IMR-90 (cell line): Measurements from ENCODE around the gene RCN1. TPM values are rescaled to one million over a fixed set of nuclear protein-coding genes. Genes with fewer than 3 reads are reported as not detected.

ENCODE experiments used
- ATAC-seq: fragments of 200-7000 bp; cut with Tn5 transposase; 2 replicates; pipeline ENCODE4 v1.9.1; 2020; ENCODE audit warnings: low read depth, mild to moderate bottlenecking, moderate library complexity
- BruUV-seq: library from RNA; stranded (reverse); fragments of 400-500 nt; replicated peaks from 2 replicates; lab custom pipeline; 2021; lab: Mats Ljungman, UMichigan
- CTCF ChIA-PET: fragments of 300-600 bp; formaldehyde crosslinking; extraction: SDS; loops from one replicate; lab custom pipeline; 2021; ENCODE audit warnings: antibody characterized with exemption; lab: Yijun Ruan, JAX
- POLR2A ChIA-PET: fragments of 300-600 bp; sonication (Branson Sonifier 250); formaldehyde crosslinking; loops from one replicate; lab custom pipeline; 2022; ENCODE audit warnings: antibody characterized with exemption; ENCODE audit not compliant: unreplicated experiment; lab: Charles Lee
- DNase-seq: peaks from one replicate; pipeline ENCODE4 v3.0.0; 2013
- H2AFZ ChIP-seq: replicated peaks from 2 replicates; pipeline ENCODE3; 2013; ENCODE audit warnings: low read length, mild to moderate bottlenecking; ENCODE audit not compliant: poor library complexity
- H2AK5ac ChIP-seq: 2 replicates; pipeline ENCODE4 v1.6.1; 2013; ENCODE audit warnings: low read depth, low read length, inconsistent platforms
- H2AK9ac ChIP-seq: replicated peaks from 2 replicates; pipeline ENCODE3; 2013; ENCODE audit warnings: mild to moderate bottlenecking, low read depth, low read length, moderate library complexity; ENCODE audit not compliant: poor library complexity
- H2BK120ac ChIP-seq: 2 replicates; pipeline ENCODE4 v1.6.1; 2013; ENCODE audit warnings: low read depth, low read length, inconsistent platforms
- H2BK15ac ChIP-seq: 3 replicates; pipeline ENCODE4 v1.6.1; 2013; ENCODE audit warnings: low read depth, low read length, inconsistent platforms
- H2BK20ac ChIP-seq: 2 replicates; pipeline ENCODE4 v1.6.1; 2013; ENCODE audit warnings: low read depth, mild to moderate bottlenecking, inconsistent platforms, low read length, moderate library complexity
- H2BK5ac ChIP-seq: 2 replicates; pipeline ENCODE4 v1.6.1; 2013; ENCODE audit warnings: mild to moderate bottlenecking, low read depth, low read length, inconsistent platforms; ENCODE audit not compliant: poor library complexity, severe bottlenecking
- H3K14ac ChIP-seq: replicated peaks from 2 replicates; pipeline ENCODE4 v1.6.1; 2013; ENCODE audit warnings: low read depth, low read length, inconsistent platforms
- H3K18ac ChIP-seq: 2 replicates; pipeline ENCODE4 v1.6.1; 2013; ENCODE audit warnings: low read depth, low read length, control low read depth
- H3K23ac ChIP-seq: 2 replicates; pipeline ENCODE4 v1.6.1; 2013; ENCODE audit warnings: low read depth, low read length, inconsistent platforms
- H3K27ac ChIP-seq: 2 replicates; pipeline ENCODE4 v1.5.1; 2013; ENCODE audit warnings: mild to moderate bottlenecking, control low read depth, low read length; ENCODE audit not compliant: insufficient read depth
- H3K27me3 ChIP-seq: 2 replicates; pipeline ENCODE4 v1.6.1; 2013; ENCODE audit warnings: low read length; ENCODE audit not compliant: control insufficient read depth, insufficient read depth
- H3K36me3 ChIP-seq: 2 replicates; pipeline ENCODE4 v1.6.1; 2013; ENCODE audit warnings: low read length, mixed read lengths; ENCODE audit not compliant: control insufficient read depth, insufficient read depth
- H3K4ac ChIP-seq: 2 replicates; pipeline ENCODE4 v1.6.1; 2013; ENCODE audit warnings: low read depth, low read length, inconsistent platforms
- H3K4me1 ChIP-seq: 2 replicates; pipeline ENCODE4 v1.6.1; 2013; ENCODE audit warnings: low read length, mixed read lengths; ENCODE audit not compliant: control insufficient read depth, insufficient read depth
- H3K4me2 ChIP-seq: 2 replicates; pipeline ENCODE4 v1.6.1; 2013; ENCODE audit warnings: low read depth, mild to moderate bottlenecking, control low read depth, low read length, moderate library complexity
- H3K4me3 ChIP-seq: 2 replicates; pipeline ENCODE4 v1.5.1; 2013; ENCODE audit warnings: low read depth, mild to moderate bottlenecking, control low read depth, low read length, moderate library complexity; ENCODE audit not compliant: insufficient read depth
- H3K56ac ChIP-seq: 2 replicates; pipeline ENCODE4 v1.6.1; 2013; ENCODE audit warnings: low read length, inconsistent platforms; ENCODE audit not compliant: insufficient read depth; ENCODE audit errors: extremely low read depth
- H3K79me1 ChIP-seq, 2 experiments: 2 replicates each; pipeline ENCODE4 v1.6.1; 2013; ENCODE audit warnings: low read length in 2 of 2, inconsistent platforms in 1 of 2, low read depth in 1 of 2
- H3K9ac ChIP-seq: 2 replicates; pipeline ENCODE4 v1.6.1; 2013; ENCODE audit warnings: low read depth, low read length, control low read depth
- H3K9me1 ChIP-seq: 2 replicates; pipeline ENCODE4 v1.6.1; 2013; ENCODE audit warnings: low read length, inconsistent platforms; ENCODE audit not compliant: insufficient read depth
- H3K9me3 ChIP-seq: 2 replicates; pipeline ENCODE4 v1.6.1; 2013; ENCODE audit warnings: low read length; ENCODE audit not compliant: control insufficient read depth, insufficient read depth
- H4K20me1 ChIP-seq: 2 replicates; pipeline ENCODE4 v1.6.1; 2013; ENCODE audit warnings: low read length, inconsistent platforms; ENCODE audit not compliant: insufficient read depth
- H4K5ac ChIP-seq: 2 replicates; pipeline ENCODE4 v1.6.1; 2013; ENCODE audit warnings: mild to moderate bottlenecking, low read depth, low read length, control low read depth
- H4K8ac ChIP-seq, 2 experiments: 2 replicates each; pipeline ENCODE4 v1.6.1; 2013; ENCODE audit warnings: low read depth in 2 of 2, low read length in 2 of 2, control low read depth in 1 of 2, inconsistent platforms in 1 of 2
- H4K91ac ChIP-seq: 2 replicates; pipeline ENCODE4 v1.6.1; 2013; ENCODE audit warnings: low read depth, low read length, inconsistent platforms; ENCODE audit not compliant: insufficient read depth
- CHD1 ChIP-seq: IDR thresholded peaks from 2 replicates; pipeline ENCODE4 v1.6.1; 2012; ENCODE audit warnings: low read depth, low read length, improper control_type of control experiment
- WGBS, 2 experiments: methylation state at CpG; one replicate each; pipeline versions ENCODE4 v1.1.5 to v1.1.7; 2013; ENCODE audit warnings: missing lambda C conversion rate in 2 of 2; ENCODE audit not compliant: insufficient read length in 1 of 2; ENCODE audit errors: extremely low coverage in 2 of 2; 5-methylcytosine and 5-hydroxymethylcytosine counted together
- dilution Hi-C: fragments of 300-500 bp; cut with HindIII; formaldehyde crosslinking; loops from one replicate; pipeline ENCODE4 v1.14.3; 2018; ENCODE audit warnings: low sequenced_read_pairs; ENCODE audit not compliant: unreplicated experiment
- in situ Hi-C: fragments of 300-500 bp; cut with MboI; formaldehyde crosslinking; loops from 3 replicates; pipeline ENCODE4 v1.14.3; 2019; ENCODE audit warnings: low sequenced_read_pairs, inconsistent platforms, mixed read lengths
- intact Hi-C: fragments of 100-400 bp; cut with micrococcal nuclease; formaldehyde crosslinking; loops from 2 replicates; pipeline ENCODE4 v1.10.0; 2022
- polyA plus RNA-seq, 3 experiments: library from polyadenylated mRNA; depleted of rRNA; stranded (reverse); fragments of >200 nt; gene quantifications; 2 replicates each; pipeline ENCODE4 v1.2.3, GENCODE V29; 2012; ENCODE audit warnings: low replicate concordance in 1 of 3
- total RNA-seq: library from RNA; depleted of rRNA; stranded (reverse); fragments of >200 nt; gene quantifications from 2 replicates; pipeline ENCODE4 v1.2.3, GENCODE V29; 2012
- TF ChIP-seq, protein P1 (sequence below): fragments of 150-350 bp; IDR thresholded peaks from 2 replicates; pipeline ENCODE4 v1.6.1; 2017; ENCODE audit warnings: mild to moderate bottlenecking, antibody characterized with exemption, low read length, low read depth

RCN1 gene
- total and polyA plus RNA-seq, 2 of the 4 experiments (the other 2 are of a cell fraction), result 129 to 193 TPM

DNA sequence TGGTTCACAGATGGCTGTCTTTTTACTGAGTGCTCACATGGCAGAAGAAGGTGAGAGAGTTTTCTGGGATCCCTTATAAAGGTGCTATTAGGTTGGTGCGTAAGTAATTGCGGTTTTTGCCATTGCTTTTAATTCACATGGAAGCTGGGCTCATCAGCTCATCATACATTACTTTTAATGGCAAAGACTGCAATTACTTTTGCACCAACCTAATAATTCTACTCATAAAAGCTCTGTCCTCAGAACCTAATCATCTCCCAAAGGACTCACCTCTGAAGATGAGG lies 23.0 kb downstream of the RCN1 start:
- BruUV-seq, result no TSS peak
- H3K4me1 ChIP-seq, result peaks cover 9% of the 10 kb centered on the region

More for the DNA sequence above, 23.0 kb downstream of the RCN1 start:
- in situ Hi-C loops, result no loop called here
- H3K4ac ChIP-seq, result no peak overlapping the region
- no peak overlapping the region for H3K18ac ChIP-seq
- no peak overlapping the region for H2AK5ac ChIP-seq
- H3K27me3 ChIP-seq, result peaks cover 2% of the 10 kb centered on the region
- H2BK5ac ChIP-seq, result no peak overlapping the region
- H2AFZ ChIP-seq, result no peak overlapping the region
- H3K56ac ChIP-seq, result no peak overlapping the region
- H3K23ac ChIP-seq, result no peak overlapping the region
- H2BK15ac ChIP-seq, result no peak overlapping the region
- peaks cover 7% of the 10 kb centered on the region for H3K9me1 ChIP-seq
- WGBS, 2 experiments, result no CpG with 5 or more reads among the region's 2 CpGs
- ChIA-PET CTCF (no interaction called here), POLR2A (no interaction called here)
- intact Hi-C loops, result no loop called here
- no peak overlapping the region for H2BK120ac ChIP-seq
- no peaks in the 10 kb centered on the region for H3K9me3 ChIP-seq
- H3K4me2 ChIP-seq, result no peak overlapping the region
- dilution Hi-C loops, result no loop called here
- H4K8ac ChIP-seq, result no peak overlapping the region
- H3K4me3 ChIP-seq, result no peak overlapping the region
- H3K9ac ChIP-seq, result no peak overlapping the region
- H4K20me1 ChIP-seq, result 0 out of 2 replicates have a peak, but pooled peaks cover under 1% of the 10 kb centered on the region
- ATAC-seq (no peak), DNase-seq (no peak)
- H3K14ac ChIP-seq, result no peak overlapping the region
- no peak overlapping the region for H3K27ac ChIP-seq
- H4K5ac ChIP-seq, result no peak overlapping the region
- no peak overlapping the region for H2BK20ac ChIP-seq
- no peak overlapping the region for H2AK9ac ChIP-seq
- H3K79me1 ChIP-seq, result no peaks in the 10 kb centered on the region
- no peaks in the 10 kb centered on the region for H3K36me3 ChIP-seq
- H4K91ac ChIP-seq, result no peak overlapping the region
- TF ChIP-seq, protein P1, sequence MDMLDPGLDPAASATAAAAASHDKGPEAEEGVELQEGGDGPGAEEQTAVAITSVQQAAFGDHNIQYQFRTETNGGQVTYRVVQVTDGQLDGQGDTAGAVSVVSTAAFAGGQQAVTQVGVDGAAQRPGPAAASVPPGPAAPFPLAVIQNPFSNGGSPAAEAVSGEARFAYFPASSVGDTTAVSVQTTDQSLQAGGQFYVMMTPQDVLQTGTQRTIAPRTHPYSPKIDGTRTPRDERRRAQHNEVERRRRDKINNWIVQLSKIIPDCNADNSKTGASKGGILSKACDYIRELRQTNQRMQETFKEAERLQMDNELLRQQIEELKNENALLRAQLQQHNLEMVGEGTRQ, result no peak
- TF ChIP-seq CHD1, result no peak
